Thoracic aorta (tissue), 2 donors: ENCODE measurements around the gene DNAH7. TPM values are rescaled to one million over a fixed set of nuclear protein-coding genes. Genes with fewer than 3 reads are reported as not detected.

Experiments
- ATAC-seq: fragments of 150-250 bp; one replicate; pipeline ENCODE4 v1.8.0; 2017; ENCODE audit warnings: low read depth; ENCODE audit not compliant: insufficient number of reproducible peaks, low FRiP score
- DNase-seq: peaks from one replicate; pipeline ENCODE4 v3.0.0-alpha.2; 2020; ENCODE audit warnings: low spot score
- H3K27ac ChIP-seq, 2 donors: fragments of 200-600 bp; sonication (generic); 1 replicate in 1 of 2; 2 replicates in 1 of 2; pipeline ENCODE4 v1.5.1; 2016; ENCODE audit warnings: mild to moderate bottlenecking in 2 of 2, moderate library complexity in 2 of 2
- H3K27me3 ChIP-seq: fragments of 200-600 bp; sonication (generic); replicated peaks from 2 replicates; pipeline ENCODE4 v1.6.0; 2016; ENCODE audit warnings: mild to moderate bottlenecking; ENCODE audit not compliant: insufficient read depth
- H3K36me3 ChIP-seq: fragments of 200-600 bp; sonication (generic); one replicate; pipeline ENCODE4 v1.5.1; 2016
- H3K4me1 ChIP-seq, 2 donors: fragments of 200-600 bp; sonication (generic); 1 replicate in 1 of 2; 2 replicates in 1 of 2; pipeline versions ENCODE4 v1.5.1 to v1.6.0; 2016; ENCODE audit warnings: low read depth in 2 of 2, mild to moderate bottlenecking in 1 of 2; ENCODE audit not compliant: control insufficient read depth in 1 of 2
- H3K4me3 ChIP-seq: fragments of 200-600 bp; sonication (generic); 2 replicates; pipeline ENCODE4 v1.5.1; 2016; ENCODE audit warnings: mild to moderate bottlenecking
- H3K9me3 ChIP-seq: fragments of 200-600 bp; sonication (generic); 2 replicates; pipeline ENCODE4 v1.5.1; 2016
- total RNA-seq, 2 donors: library from RNA; depleted of rRNA; stranded (reverse); fragments of >200 nt; gene quantifications; one replicate each; pipeline versions ENCODE4 v1.1.0 to v1.2.3, GENCODE V29; 2016
- TF ChIP-seq, protein P1 (sequence below): fragments of 200-600 bp; sonication (generic); IDR thresholded peaks from one replicate; pipeline ENCODE4 v1.5.1; 2019; ENCODE audit warnings: antibody characterized with exemption

DNAH7 gene
- total RNA-seq, 2 donors from 2014 or later, result 0.68 to 2.0 TPM

DNA sequence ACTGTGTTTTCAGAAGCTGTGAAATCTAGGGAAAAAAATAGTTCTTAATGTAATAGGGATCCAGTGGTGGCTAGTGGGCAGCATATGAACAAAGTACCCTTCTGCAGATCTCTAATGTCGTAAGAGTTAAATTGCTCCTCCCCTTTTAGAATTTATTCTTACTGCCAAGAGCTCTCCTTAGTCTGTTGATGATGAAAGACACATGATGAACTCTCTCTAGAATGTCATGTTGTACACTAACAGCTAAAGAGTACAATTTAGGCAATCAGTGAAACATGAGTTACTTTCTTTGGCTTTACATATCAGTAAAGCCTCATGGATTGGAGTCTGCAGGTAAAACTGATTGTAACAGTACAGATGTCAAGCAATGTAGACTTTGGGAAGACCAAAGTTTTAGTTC is 327.4 kb downstream of the DNAH7 start:
- ATAC-seq (no peak), DNase-seq (no peak)
- Histone ChIP-seq H3K27ac (no peak overlapping the region), H3K36me3 (no peaks in the 10 kb centered on the region), H3K4me3 (no peak overlapping the region), H3K4me1 (no peaks in the 10 kb centered on the region), H3K9me3 (no peaks in the 10 kb centered on the region), H3K27me3 (no peaks in the 10 kb centered on the region)
- TF ChIP-seq, protein P1, sequence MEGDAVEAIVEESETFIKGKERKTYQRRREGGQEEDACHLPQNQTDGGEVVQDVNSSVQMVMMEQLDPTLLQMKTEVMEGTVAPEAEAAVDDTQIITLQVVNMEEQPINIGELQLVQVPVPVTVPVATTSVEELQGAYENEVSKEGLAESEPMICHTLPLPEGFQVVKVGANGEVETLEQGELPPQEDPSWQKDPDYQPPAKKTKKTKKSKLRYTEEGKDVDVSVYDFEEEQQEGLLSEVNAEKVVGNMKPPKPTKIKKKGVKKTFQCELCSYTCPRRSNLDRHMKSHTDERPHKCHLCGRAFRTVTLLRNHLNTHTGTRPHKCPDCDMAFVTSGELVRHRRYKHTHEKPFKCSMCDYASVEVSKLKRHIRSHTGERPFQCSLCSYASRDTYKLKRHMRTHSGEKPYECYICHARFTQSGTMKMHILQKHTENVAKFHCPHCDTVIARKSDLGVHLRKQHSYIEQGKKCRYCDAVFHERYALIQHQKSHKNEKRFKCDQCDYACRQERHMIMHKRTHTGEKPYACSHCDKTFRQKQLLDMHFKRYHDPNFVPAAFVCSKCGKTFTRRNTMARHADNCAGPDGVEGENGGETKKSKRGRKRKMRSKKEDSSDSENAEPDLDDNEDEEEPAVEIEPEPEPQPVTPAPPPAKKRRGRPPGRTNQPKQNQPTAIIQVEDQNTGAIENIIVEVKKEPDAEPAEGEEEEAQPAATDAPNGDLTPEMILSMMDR, result no peak

- Histone ChIP-seq H3K27me3 (no peaks in the 10 kb centered on the region), H3K36me3 (no peaks in the 10 kb centered on the region), H3K9me3 (no peaks in the 10 kb centered on the region), H3K27ac (no peak overlapping the region), H3K4me1 (no peaks in the 10 kb centered on the region), H3K4me3 (no peak overlapping the region)
- ATAC-seq (no peak), DNase-seq (no peak)
- TF ChIP-seq, protein P1, result no peak
Measured at GRCh38 chr2:195737511-195738325, 330.9 kb downstream of the DNAH7 start.

- no peaks in the 10 kb centered on the region for H3K4me1 ChIP-seq
- H3K27ac ChIP-seq, result no peak overlapping the region
- H3K36me3 ChIP-seq, result peaks cover 8% of the 10 kb centered on the region
- TF ChIP-seq, protein P1, result no peak
- H3K4me3 ChIP-seq, result no peak overlapping the region
- H3K27me3 ChIP-seq, result no peaks in the 10 kb centered on the region
- ATAC-seq (no peak), DNase-seq (no peak)
- no peaks in the 10 kb centered on the region for H3K9me3 ChIP-seq
Measured at GRCh38 chr2:195735347-195735746, 333.3 kb downstream of the DNAH7 start.

DNA sequence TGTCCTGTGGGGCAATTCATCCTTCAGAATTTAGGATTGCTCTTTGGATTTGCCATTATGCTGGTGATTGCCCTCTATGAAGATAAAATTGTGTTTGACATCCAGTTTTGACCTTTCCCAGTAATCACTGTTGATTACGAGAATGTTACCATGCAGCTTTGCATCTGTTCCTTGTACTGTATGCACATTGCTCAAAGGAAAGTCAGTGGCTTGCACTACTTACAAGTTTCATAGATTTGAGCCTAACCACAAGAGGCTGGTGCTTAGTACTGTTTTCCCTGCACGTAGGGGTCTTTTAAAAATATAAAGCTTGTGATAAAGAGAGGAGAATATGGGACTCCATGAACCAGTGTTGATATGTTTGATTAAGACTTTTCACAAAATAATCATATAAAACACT is 333.7 kb downstream of the DNAH7 start:
- Histone ChIP-seq H3K9me3 (no peaks in the 10 kb centered on the region), H3K4me1 (no peaks in the 10 kb centered on the region), H3K4me3 (no peak overlapping the region), H3K27ac (no peak overlapping the region), H3K27me3 (no peaks in the 10 kb centered on the region), H3K36me3 (peaks cover 8% of the 10 kb centered on the region)
- ATAC-seq (no peak), DNase-seq (no peak)
- TF ChIP-seq, protein P1, result no peak

DNA sequence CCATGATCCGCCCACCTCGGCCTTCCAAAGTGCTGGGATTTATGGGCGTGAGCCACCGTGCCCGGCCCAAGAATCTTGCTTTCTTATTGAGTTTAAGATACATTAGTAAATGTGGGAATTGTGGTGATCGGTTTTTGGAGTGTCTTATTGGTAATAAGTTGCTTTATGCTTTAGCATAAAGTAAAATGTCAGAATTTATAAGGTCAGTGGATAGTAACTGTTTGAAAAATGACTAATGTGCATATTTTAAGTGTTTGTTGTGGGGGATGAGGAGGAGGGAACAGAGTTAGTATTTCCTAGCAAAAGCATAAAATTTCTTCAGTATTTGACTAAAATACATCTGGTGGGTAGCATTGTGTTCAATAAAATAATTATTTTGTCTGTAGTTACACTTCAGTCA is 334.2 kb downstream of the DNAH7 start:
- H3K4me3 ChIP-seq, result no peak overlapping the region
- TF ChIP-seq, protein P1, result no peak
- H3K4me1 ChIP-seq, result no peaks in the 10 kb centered on the region
- DNase-seq, result no peak
- ATAC-seq, result no peak
- H3K27me3 ChIP-seq, result no peaks in the 10 kb centered on the region
- no peak overlapping the region for H3K27ac ChIP-seq
- H3K36me3 ChIP-seq, result peaks cover 8% of the 10 kb centered on the region
- no peaks in the 10 kb centered on the region for H3K9me3 ChIP-seq
